AG04449 (cell line): Measurements from ENCODE around the gene ASCC1.

Experiments used
- CTCF ChIA-PET: fragments of 350-600 bp; formaldehyde crosslinking; extraction: SDS; loops from one replicate; lab custom pipeline; 2021; ENCODE audit warnings: antibody characterized with exemption; lab: Yijun Ruan, JAX
- POLR2A ChIA-PET: fragments of 400-600, 350-600 bp; formaldehyde crosslinking; extraction: SDS; loops from one replicate; lab custom pipeline; 2020; ENCODE audit warnings: antibody characterized with exemption, inconsistent platforms; lab: Yijun Ruan, JAX
- DNase-seq: peaks from one replicate; pipeline ENCODE4 v3.0.0-alpha.2; 2010; ENCODE audit warnings: low read depth, low spot score
- H3K4me3 ChIP-seq: 2 replicates; pipeline ENCODE4 v1.5.1; 2011; ENCODE audit warnings: low read depth, mild to moderate bottlenecking, control low read depth, low read length
- CTCF ChIP-seq: IDR thresholded peaks from one replicate; pipeline ENCODE4 v1.5.1; 2011; ENCODE audit warnings: mild to moderate bottlenecking, moderate library complexity, low read length, control low read depth, inconsistent platforms; ENCODE audit not compliant: insufficient read depth; ENCODE audit errors: missing control alignments

ASCC1 gene

GRCh38 chr10:72173619-72174296 is 42.3 kb downstream of the ASCC1 start:
- ChIA-PET POLR2A (no interaction called here), CTCF (interaction anchor here (1.4 kb wide), 1 partner anchor 163 kb away, joined by 3 read pairs; no protein-coding TSS in a partner anchor)
- DNase-seq = no peak
- no peak overlapping the region for H3K4me3 ChIP-seq
- no peak for TF ChIP-seq CTCF

DNA sequence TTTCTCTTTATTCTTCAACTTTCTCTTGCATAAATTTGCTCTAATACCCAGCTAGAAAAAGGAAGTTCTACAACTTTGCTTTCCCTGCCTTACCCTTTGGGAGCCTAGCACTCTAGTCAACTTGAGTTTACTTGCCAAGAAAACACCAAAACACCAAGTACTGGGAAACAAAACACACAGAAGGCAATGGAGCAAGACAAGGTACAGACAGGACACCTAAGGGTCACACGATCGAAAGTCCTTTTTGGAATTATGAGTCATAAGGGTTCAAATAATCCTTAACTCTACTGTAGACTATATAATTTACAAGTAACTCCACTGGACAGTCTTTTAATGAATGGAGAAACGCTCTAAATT is 42.8 kb downstream of the ASCC1 start:
- CTCF ChIA-PET = no interaction called here
- no peak overlapping the region for H3K4me3 ChIP-seq
- TF ChIP-seq CTCF = no peak
- POLR2A ChIA-PET = no interaction called here
- DNase-seq = no peak

DNA sequence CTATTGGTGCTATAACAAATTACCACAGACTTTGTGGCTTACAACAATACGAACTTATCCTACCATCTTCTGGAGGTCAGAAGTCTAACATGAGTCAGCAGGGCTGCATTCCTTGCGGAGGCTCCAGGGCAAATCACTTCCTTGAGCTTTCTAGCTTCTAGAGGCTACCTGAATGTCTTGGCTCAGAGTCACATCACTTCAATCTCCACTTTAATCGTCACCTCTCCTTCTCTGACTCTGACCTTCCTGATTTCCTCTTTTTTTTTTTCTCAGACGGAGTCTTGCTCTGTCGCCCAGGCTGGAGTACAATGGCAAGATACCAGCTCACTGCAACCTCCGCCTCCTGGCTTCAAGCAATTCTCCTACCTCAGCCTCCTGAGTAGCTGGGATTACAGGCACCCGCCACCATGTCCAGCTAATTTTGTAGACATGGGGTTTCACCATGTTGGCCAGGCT is 44.9 kb downstream of the ASCC1 start:
- CTCF ChIA-PET = interaction anchor here (1.2 kb wide), 1 partner anchor 9 kb away, joined by 3 read pairs; no protein-coding TSS in a partner anchor
- DNase-seq = no peak
- POLR2A ChIA-PET = no interaction called here
- no peak for TF ChIP-seq CTCF
- H3K4me3 ChIP-seq = no peak overlapping the region

GRCh38 chr10:72170733-72171132 is 45.3 kb downstream of the ASCC1 start:
- DNase-seq = no peak
- ChIA-PET POLR2A (no interaction called here), CTCF (interaction anchor here (1.2 kb wide), 1 partner anchor 9 kb away, joined by 3 read pairs; no protein-coding TSS in a partner anchor)
- H3K4me3 ChIP-seq = no peak overlapping the region
- TF ChIP-seq CTCF = no peak

DNA sequence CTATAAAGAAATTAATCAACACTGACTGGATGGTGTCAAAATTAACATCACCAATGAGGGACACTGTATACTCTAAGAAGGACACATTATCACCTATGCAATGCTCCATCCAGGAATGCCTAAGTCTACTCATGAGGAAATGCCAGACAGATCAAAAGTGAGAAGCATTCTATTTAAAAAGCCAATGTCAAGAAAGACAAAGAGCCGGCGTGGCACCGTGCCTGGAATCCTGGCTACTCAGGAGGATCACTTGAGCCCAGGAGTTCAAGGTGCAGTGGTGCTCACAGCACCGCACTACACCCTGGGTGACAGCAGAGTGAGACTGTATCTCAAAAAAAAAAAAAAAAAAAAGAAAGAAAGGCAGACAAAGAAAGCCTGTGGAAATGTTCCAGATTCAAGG is 45.8 kb downstream of the ASCC1 start:
- ChIA-PET CTCF (no interaction called here), POLR2A (no interaction called here)

More for the DNA sequence above, 45.8 kb downstream of the ASCC1 start:
- no peak for DNase-seq
- no peak for TF ChIP-seq CTCF
- no peak overlapping the region for H3K4me3 ChIP-seq
